GM19043 (cell line): ENCODE measurements around the gene SLC19A1.

Source experiments
- ATAC-seq: cut with Tn5 transposase; IDR thresholded peaks from one replicate; pipeline ENCODE4 v1.9.1; 2021; ENCODE audit warnings: low read depth; ENCODE audit not compliant: unreplicated experiment

The SLC19A1 gene

GRCh38 chr21:45522986-45523385 lies 19.3 kb downstream of the SLC19A1 start:
- no peak for ATAC-seq

GRCh38 chr21:45522381-45522780 lies 19.9 kb downstream of the SLC19A1 start:
- no peak for ATAC-seq

GRCh38 chr21:45521241-45521640 lies 21.0 kb downstream of the SLC19A1 start:
- no peak for ATAC-seq

- ATAC-seq: no peak
Measured at GRCh38 chr21:45519182-45519581, 23.1 kb downstream of the SLC19A1 start.

- no peak for ATAC-seq
Measured at GRCh38 chr21:45518742-45519141, 23.5 kb downstream of the SLC19A1 start.

GRCh38 chr21:45517249-45518065 lies 24.8 kb downstream of the SLC19A1 start:
- no peak for ATAC-seq

- no peak for ATAC-seq
Measured at GRCh38 chr21:45516671-45517151, 25.5 kb downstream of the SLC19A1 start.

GRCh38 chr21:45516071-45516670 lies 26.1 kb downstream of the SLC19A1 start:
- no peak for ATAC-seq

GRCh38 chr21:45515241-45516061 lies 26.8 kb downstream of the SLC19A1 start:
- ATAC-seq: no peak

GRCh38 chr21:45514311-45515021 lies 27.8 kb downstream of the SLC19A1 start:
- ATAC-seq: no peak

- no peak for ATAC-seq
Measured at GRCh38 chr21:45513741-45514310, 28.4 kb downstream of the SLC19A1 start.

- no peak for ATAC-seq
Measured at GRCh38 chr21:45513003-45513717, 29.1 kb downstream of the SLC19A1 start.

- ATAC-seq: no peak
Measured at GRCh38 chr21:45512626-45513002, 29.6 kb downstream of the SLC19A1 start.

- ATAC-seq: no peak
Measured at GRCh38 chr21:45511661-45512431, 30.4 kb downstream of the SLC19A1 start.

- no peak for ATAC-seq
Measured at GRCh38 chr21:45511007-45511406, 31.2 kb downstream of the SLC19A1 start.

GRCh38 chr21:45510466-45510955 lies 31.7 kb downstream of the SLC19A1 start:
- no peak for ATAC-seq

GRCh38 chr21:45509566-45510465 lies 32.4 kb downstream of the SLC19A1 start:
- ATAC-seq: no peak
